Panc1 (cell line): ENCODE data around the gene LGR5. TPM values are rescaled to one million over a fixed set of nuclear protein-coding genes. Genes with fewer than 3 reads are reported as not detected.

Experiments
- ATAC-seq: fragments of 200-7000 bp; cut with Tn5 transposase; 2 replicates; pipeline ENCODE4 v1.9.1; 2020; ENCODE audit warnings: mild to moderate bottlenecking, moderate library complexity
- BruUV-seq: library from RNA; stranded (reverse); fragments of 400-500 nt; replicated peaks from 2 replicates; lab custom pipeline; 2021; lab: Mats Ljungman, UMichigan
- CTCF ChIA-PET: fragments of 300-600 bp; sonication (Branson Sonifier 250); formaldehyde crosslinking; loops from one replicate; lab custom pipeline; 2022; ENCODE audit warnings: antibody characterized with exemption; lab: Charles Lee
- POLR2A ChIA-PET: fragments of 300-600 bp; sonication (Branson Sonifier 250); formaldehyde crosslinking; loops from one replicate; lab custom pipeline; 2022; ENCODE audit warnings: antibody characterized with exemption; lab: Charles Lee
- DNase-seq: peaks from one replicate; pipeline ENCODE4 v3.0.0-alpha.2; 2010; ENCODE audit warnings: low read depth, low spot score
- H3K27ac ChIP-seq: 2 replicates; pipeline ENCODE4 v1.5.1; 2011; ENCODE audit warnings: mild to moderate bottlenecking, low read length, inconsistent platforms
- H3K27me3 ChIP-seq: fragments of 200-500 bp; sonication (Bioruptor generic); 2 replicates; pipeline ENCODE4 v1.6.0; 2014; ENCODE audit warnings: low read length, inconsistent platforms; ENCODE audit not compliant: control insufficient read depth, insufficient read depth
- H3K36me3 ChIP-seq: fragments of 200-500 bp; sonication (Bioruptor generic); 2 replicates; pipeline ENCODE4 v1.5.1; 2014; ENCODE audit warnings: inconsistent platforms, mild to moderate bottlenecking, low read length, moderate library complexity; ENCODE audit not compliant: control insufficient read depth, insufficient read depth
- H3K4me1 ChIP-seq: 2 replicates; pipeline ENCODE4 v1.5.1; 2011; ENCODE audit warnings: inconsistent platforms, mild to moderate bottlenecking, low read length, moderate library complexity; ENCODE audit not compliant: control insufficient read depth, insufficient read depth
- H3K4me3 ChIP-seq, 2 experiments: 2 replicates each; pipeline ENCODE4 v1.5.1; 2011 to 2012; ENCODE audit warnings: low read depth in 2 of 2, low read length in 2 of 2, mild to moderate bottlenecking in 2 of 2, inconsistent platforms in 1 of 2, moderate library complexity in 1 of 2
- H3K9me3 ChIP-seq: fragments of 200-500 bp; sonication (Bioruptor generic); 2 replicates; pipeline ENCODE4 v1.5.1; 2014; ENCODE audit warnings: low read depth, mild to moderate bottlenecking, inconsistent platforms, low read length, moderate library complexity; ENCODE audit not compliant: control insufficient read depth, insufficient read depth
- POLR2AphosphoS5 ChIP-seq: IDR thresholded peaks from 2 replicates; pipeline ENCODE4 v1.6.1; 2012; ENCODE audit warnings: mild to moderate bottlenecking, low read depth, low read length, moderate library complexity
- REST ChIP-seq, 2 experiments: IDR thresholded peaks; 2 replicates each; pipeline ENCODE4 v1.6.1; 2011 to 2012; ENCODE audit warnings: low read depth in 2 of 2, control low read depth in 1 of 2, low read length in 1 of 2, mild to moderate bottlenecking in 1 of 2, moderate library complexity in 1 of 2; ENCODE audit not compliant: insufficient read depth in 1 of 2
- SIN3A ChIP-seq: IDR thresholded peaks from 2 replicates; pipeline ENCODE4 v1.6.1; 2012; ENCODE audit warnings: low read depth, mild to moderate bottlenecking, low read length, moderate library complexity, borderline replicate concordance; ENCODE audit not compliant: insufficient read depth
- TCF7L2 ChIP-seq: IDR thresholded peaks from 2 replicates; pipeline ENCODE4 v1.6.1; 2011; ENCODE audit warnings: mild to moderate bottlenecking, low read depth, low read length, inconsistent platforms
- in situ Hi-C: cut with HindIII; loops from 2 replicates; pipeline ENCODE4 v1.10.0; 2016; ENCODE audit warnings: low sequenced_read_pairs, low pct_unique_long_range_greater_than_20kb
- intact Hi-C: fragments of 100-400 bp; cut with micrococcal nuclease; formaldehyde crosslinking; loops from one replicate; pipeline ENCODE4 v1.10.0; 2022; ENCODE audit not compliant: unreplicated experiment
- total RNA-seq: library from RNA; stranded (reverse); gene quantifications from one replicate; pipeline ENCODE4 v1.2.1, GENCODE V29; 2021; ENCODE audit not compliant: unreplicated experiment
- TF ChIP-seq, protein P1 (sequence below): fragments of 450-650 bp; IDR thresholded peaks from 2 replicates; pipeline ENCODE4 v1.5.1; 2017; ENCODE audit warnings: mild to moderate bottlenecking

Gene LGR5
- total RNA-seq, 1 experiment from 2014 or later: 1.9 TPM

- in situ Hi-C loops (no loop called here), intact Hi-C loops (no loop called here)
- Histone ChIP-seq H3K27ac (no peak overlapping the region), H3K4me3 (no peak overlapping the region), H3K36me3 (no peaks in the 10 kb centered on the region), H3K27me3 (no peaks in the 10 kb centered on the region; the same call in 1 of the 2 replicates), H3K4me1 (no peaks in the 10 kb centered on the region), H3K9me3 (no peaks in the 10 kb centered on the region)
- BruUV-seq: no TSS peak
- TF ChIP-seq TCF7L2: no peak
- TF ChIP-seq SIN3A: no peak
- TF ChIP-seq REST (IDR thresholded peaks at IDR 0.05; ENCODE audit: insufficient read depth in 1 of 2, low read depth in 2 of 2, low read length in 1 of 2): no peak
- no peak for TF ChIP-seq POLR2AphosphoS5
- TF ChIP-seq, protein P1, sequence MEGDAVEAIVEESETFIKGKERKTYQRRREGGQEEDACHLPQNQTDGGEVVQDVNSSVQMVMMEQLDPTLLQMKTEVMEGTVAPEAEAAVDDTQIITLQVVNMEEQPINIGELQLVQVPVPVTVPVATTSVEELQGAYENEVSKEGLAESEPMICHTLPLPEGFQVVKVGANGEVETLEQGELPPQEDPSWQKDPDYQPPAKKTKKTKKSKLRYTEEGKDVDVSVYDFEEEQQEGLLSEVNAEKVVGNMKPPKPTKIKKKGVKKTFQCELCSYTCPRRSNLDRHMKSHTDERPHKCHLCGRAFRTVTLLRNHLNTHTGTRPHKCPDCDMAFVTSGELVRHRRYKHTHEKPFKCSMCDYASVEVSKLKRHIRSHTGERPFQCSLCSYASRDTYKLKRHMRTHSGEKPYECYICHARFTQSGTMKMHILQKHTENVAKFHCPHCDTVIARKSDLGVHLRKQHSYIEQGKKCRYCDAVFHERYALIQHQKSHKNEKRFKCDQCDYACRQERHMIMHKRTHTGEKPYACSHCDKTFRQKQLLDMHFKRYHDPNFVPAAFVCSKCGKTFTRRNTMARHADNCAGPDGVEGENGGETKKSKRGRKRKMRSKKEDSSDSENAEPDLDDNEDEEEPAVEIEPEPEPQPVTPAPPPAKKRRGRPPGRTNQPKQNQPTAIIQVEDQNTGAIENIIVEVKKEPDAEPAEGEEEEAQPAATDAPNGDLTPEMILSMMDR: no peak
- ATAC-seq (no peak), DNase-seq (no peak)
- POLR2A ChIA-PET: interaction anchor here (0.7 kb wide), 2 partner anchors 58 to 126 kb away, joined by 4 to 7 read pairs; no protein-coding TSS in a partner anchor
- CTCF ChIA-PET: no interaction called here
Observed at GRCh38 chr12:71536939-71537622, 97.5 kb downstream of the LGR5 start.

- Histone ChIP-seq H3K27me3 (no peaks in the 10 kb centered on the region; the same call in 1 of the 2 replicates), H3K4me1 (no peaks in the 10 kb centered on the region), H3K36me3 (no peaks in the 10 kb centered on the region), H3K27ac (no peak overlapping the region), H3K9me3 (no peaks in the 10 kb centered on the region), H3K4me3 (no peak overlapping the region)
- no peak for ATAC-seq
- ChIA-PET CTCF (no interaction called here), POLR2A (no interaction called here)
- in situ Hi-C loops (no loop called here), intact Hi-C loops (no loop called here)
- no peak for DNase-seq
- BruUV-seq: no TSS peak
- no peak for TF ChIP-seq REST (IDR thresholded peaks at IDR 0.05; ENCODE audit: insufficient read depth in 1 of 2, low read depth in 2 of 2, low read length in 1 of 2)
- no peak for TF ChIP-seq SIN3A
- no peak for TF ChIP-seq TCF7L2
- TF ChIP-seq, protein P1: no peak
- no peak for TF ChIP-seq POLR2AphosphoS5
Observed at GRCh38 chr12:71538807-71539206, 99.2 kb downstream of the LGR5 start.
